Endothelial cell of umbilical vein (primary cell): ENCODE data around the gene GLYATL2. TPM values are rescaled to one million over a fixed set of nuclear protein-coding genes. Genes with fewer than 3 reads are reported as not detected.

Experiments
- BruUV-seq: library from RNA; stranded (reverse); fragments of 400-500 nt; replicated peaks from 2 replicates; lab custom pipeline; 2021; lab: Mats Ljungman, UMichigan
- CTCF ChIA-PET: fragments of 300-600, 350-600 bp; sonication (Branson Sonifier 250); formaldehyde crosslinking; loops from one replicate; lab custom pipeline; 2021; ENCODE audit warnings: antibody characterized with exemption, inconsistent platforms; lab: Charles Lee
- POLR2A ChIA-PET: fragments of 300-600, 350-600 bp; sonication (Branson Sonifier 250); formaldehyde crosslinking; loops from one replicate; lab custom pipeline; 2021; ENCODE audit warnings: antibody characterized with exemption, inconsistent platforms; lab: Charles Lee
- DNase-seq: peaks from one replicate; pipeline ENCODE4 v3.0.0-alpha.2; 2011; ENCODE audit warnings: low read depth, low spot score
- FAIRE-seq: peaks from 2 replicates; lab custom pipeline; 2011; peaks lifted over from hg19 to GRCh38; lab: Jason Lieb, UNC
- H2AFZ ChIP-seq: 2 replicates; pipeline ENCODE4 v1.6.0; 2012; ENCODE audit warnings: low read depth, low read length, control low read depth, inconsistent platforms
- H3K27ac ChIP-seq: 2 replicates; pipeline ENCODE4 v1.5.1; 2011; ENCODE audit warnings: low read depth, mild to moderate bottlenecking, control low read depth, low read length, moderate library complexity; ENCODE audit not compliant: insufficient read depth
- H3K27me3 ChIP-seq, 2 experiments: 2 replicates each; pipeline versions ENCODE4 v1.6.0 to v1.6.1; 2011; ENCODE audit warnings: low read length in 2 of 2, mixed read lengths in 1 of 2; ENCODE audit not compliant: control insufficient read depth in 2 of 2, insufficient read depth in 2 of 2
- H3K36me3 ChIP-seq, 2 experiments: 2 replicates in 1 of 2; 3 replicates in 1 of 2; pipeline ENCODE4 v1.5.1; 2011; ENCODE audit warnings: low read length in 2 of 2, mild to moderate bottlenecking in 1 of 2, moderate library complexity in 1 of 2; ENCODE audit not compliant: control insufficient read depth in 2 of 2, insufficient read depth in 2 of 2; ENCODE audit errors: extremely low read depth in 1 of 2
- H3K4me1 ChIP-seq: 3 replicates; pipeline ENCODE4 v1.5.1; 2011; ENCODE audit warnings: mild to moderate bottlenecking, low read length; ENCODE audit not compliant: control insufficient read depth, insufficient read depth; ENCODE audit errors: extremely low read depth
- H3K4me2 ChIP-seq: 2 replicates; pipeline ENCODE4 v1.6.1; 2011; ENCODE audit warnings: low read length, control low read depth, mixed read lengths; ENCODE audit not compliant: insufficient read depth
- H3K4me3 ChIP-seq, 3 experiments: fragments of 200-600 bp in 1 of 3; sonication (generic), shearing (Covaris generic) in 1 of 3; replicated peaks in 1 of 3; 2 replicates each; pipeline ENCODE4 v1.5.1; 2011 to 2016; ENCODE audit warnings: control low read depth in 3 of 3, low read length in 3 of 3, mild to moderate bottlenecking in 2 of 3, inconsistent platforms in 1 of 3, low read depth in 1 of 3, moderate library complexity in 1 of 3; ENCODE audit not compliant: insufficient read depth in 1 of 3
- H3K79me2 ChIP-seq: 2 replicates; pipeline ENCODE4 v1.6.0; 2012; ENCODE audit warnings: low read length, inconsistent platforms; ENCODE audit not compliant: control insufficient read depth, insufficient read depth
- H3K9ac ChIP-seq: replicated peaks from 2 replicates; pipeline ENCODE3; 2011; ENCODE audit warnings: low read length, control low read depth; ENCODE audit not compliant: insufficient read depth; ENCODE audit errors: extremely low read depth
- H3K9me1 ChIP-seq: replicated peaks from 3 replicates; pipeline ENCODE4 v1.6.0; 2011; ENCODE audit warnings: mild to moderate bottlenecking, low read length; ENCODE audit not compliant: control insufficient read depth, insufficient read depth; ENCODE audit errors: extremely low read depth
- H3K9me3 ChIP-seq: replicated peaks from 2 replicates; pipeline ENCODE4 v1.5.1; 2012; ENCODE audit warnings: low read length, inconsistent platforms; ENCODE audit not compliant: control insufficient read depth, insufficient read depth
- H4K20me1 ChIP-seq: replicated peaks from 2 replicates; pipeline ENCODE3; 2011; ENCODE audit warnings: mild to moderate bottlenecking, low read length; ENCODE audit not compliant: control insufficient read depth, insufficient read depth; ENCODE audit errors: extremely low read depth
- CTCF ChIP-seq, 2 donors: IDR thresholded peaks; 1 replicate in 1 of 2; 2 replicates in 1 of 2; pipeline ENCODE4 v1.5.1; 2011; ENCODE audit warnings: low read length in 2 of 2, mild to moderate bottlenecking in 2 of 2, moderate library complexity in 2 of 2, control low read depth in 1 of 2, inconsistent platforms in 1 of 2, low read depth in 1 of 2; ENCODE audit not compliant: insufficient read depth in 1 of 2; ENCODE audit errors: extremely low read depth in 1 of 2
- EZH2 ChIP-seq: IDR thresholded peaks from 2 replicates; pipeline ENCODE4 v1.6.1; 2012; ENCODE audit warnings: borderline replicate concordance, low read depth, mild to moderate bottlenecking, moderate library complexity, low read length, inconsistent platforms; ENCODE audit not compliant: severe bottlenecking
- FOS ChIP-seq: IDR thresholded peaks from 2 replicates; pipeline ENCODE4 v1.6.1; 2011; ENCODE audit warnings: mild to moderate bottlenecking, low read length, moderate library complexity, borderline replicate concordance; ENCODE audit not compliant: insufficient read depth
- GATA2 ChIP-seq: IDR thresholded peaks from 2 replicates; pipeline ENCODE4 v1.7.0; 2011; ENCODE audit warnings: low read depth, mild to moderate bottlenecking, moderate library complexity, mixed read lengths, low read length; ENCODE audit not compliant: insufficient read length, insufficient read depth
- JUN ChIP-seq: IDR thresholded peaks from 2 replicates; pipeline ENCODE4 v1.6.1; 2011; ENCODE audit warnings: borderline replicate concordance, low read depth; ENCODE audit not compliant: insufficient read length, insufficient read depth
- MYC ChIP-seq: IDR thresholded peaks from one replicate; pipeline ENCODE4 v1.6.1; 2011; ENCODE audit warnings: mild to moderate bottlenecking, low read depth, low read length
- POLR2A ChIP-seq: IDR thresholded peaks from 2 replicates; pipeline ENCODE4 v1.6.1; 2012; ENCODE audit warnings: low read depth, mild to moderate bottlenecking, control low read depth, low read length
- POLR2AphosphoS5 ChIP-seq: IDR thresholded peaks from 2 replicates; pipeline ENCODE4 v1.6.1; 2012; ENCODE audit warnings: low read depth, mild to moderate bottlenecking, control low read depth, low read length, moderate library complexity; ENCODE audit not compliant: insufficient read depth
- dilution Hi-C: fragments of 300-500 bp; cut with MboI; formaldehyde crosslinking; loops from one replicate; pipeline ENCODE4 v1.15.0; 2019; ENCODE audit warnings: low sequenced_read_pairs; ENCODE audit not compliant: extremely low pct_ligation_motif_present
- intact Hi-C: fragments of 100-400 bp; cut with micrococcal nuclease; formaldehyde crosslinking; loops from one replicate; pipeline ENCODE4 v1.10.0; 2022
- polyA plus RNA-seq, 4 experiments: library from polyadenylated mRNA; depleted of rRNA in 3 of 4; stranded (reverse) in 3 of 4; unstranded in 1 of 4; fragments of >200 nt; gene quantifications; 2 replicates each; pipeline versions ENCODE4 v1.2.1 to v1.2.3, GENCODE V29; 2011 to 2012; ENCODE audit warnings: missing spikeins in 1 of 4
- total RNA-seq: library from RNA; stranded (reverse); gene quantifications from 2 replicates; pipeline ENCODE4 v1.2.3, GENCODE V29; 2021
- TF ChIP-seq, protein P1 (sequence below): IDR thresholded peaks from 2 replicates; pipeline ENCODE4 v1.6.1; 2011; ENCODE audit not compliant: insufficient read depth, insufficient read length

Gene GLYATL2
- total and polyA plus RNA-seq, 2 donors (not counting 3 experiments of a cell fraction or from before 2014, with no cell fraction given) = not detected

GRCh38 chr11:58832056-58832645 lies 12.4 kb downstream of the GLYATL2 start:
- POLR2A ChIA-PET = no interaction called here
- H3K79me2 ChIP-seq = no peaks in the 10 kb centered on the region
- H3K27me3 ChIP-seq = no peaks in the 10 kb centered on the region
- BruUV-seq = no TSS peak
- TF ChIP-seq JUN (no peak), EZH2 (no peak), FOS (no peak), CTCF (IDR thresholded peaks at IDR 0.05; ENCODE audit: extremely low read depth in 1 of 2, insufficient read depth in 1 of 2, low read depth in 1 of 2, low read length in 2 of 2) (no peak), MYC (no peak), POLR2AphosphoS5 (no peak), GATA2 (no peak), POLR2A (no peak)
- TF ChIP-seq, protein P1, sequence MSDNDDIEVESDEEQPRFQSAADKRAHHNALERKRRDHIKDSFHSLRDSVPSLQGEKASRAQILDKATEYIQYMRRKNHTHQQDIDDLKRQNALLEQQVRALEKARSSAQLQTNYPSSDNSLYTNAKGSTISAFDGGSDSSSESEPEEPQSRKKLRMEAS = no peak
- FAIRE-seq (no peak), DNase-seq (no peak)
- no peaks in the 10 kb centered on the region for H3K36me3 ChIP-seq
- dilution Hi-C loops (no loop called here), intact Hi-C loops (no loop called here)
- H3K9ac ChIP-seq = no peak overlapping the region
- no peak overlapping the region for H3K4me3 ChIP-seq
- no peaks in the 10 kb centered on the region for H4K20me1 ChIP-seq
- no peak overlapping the region for H2AFZ ChIP-seq
- H3K4me1 ChIP-seq = no peaks in the 10 kb centered on the region
- no peak overlapping the region for H3K4me2 ChIP-seq
- CTCF ChIA-PET = no interaction called here
- H3K9me1 ChIP-seq = no peaks in the 10 kb centered on the region
- no peak overlapping the region for H3K27ac ChIP-seq
- no peaks in the 10 kb centered on the region for H3K9me3 ChIP-seq
